Measurements from ENCODE around the gene SSTR5.
"Not testable (repeated sequence)": the region's sequence is repeated elsewhere in the genome, so short reads cannot be mapped to it uniquely, and the experiment has no call there.

The SSTR5 gene

DNA sequence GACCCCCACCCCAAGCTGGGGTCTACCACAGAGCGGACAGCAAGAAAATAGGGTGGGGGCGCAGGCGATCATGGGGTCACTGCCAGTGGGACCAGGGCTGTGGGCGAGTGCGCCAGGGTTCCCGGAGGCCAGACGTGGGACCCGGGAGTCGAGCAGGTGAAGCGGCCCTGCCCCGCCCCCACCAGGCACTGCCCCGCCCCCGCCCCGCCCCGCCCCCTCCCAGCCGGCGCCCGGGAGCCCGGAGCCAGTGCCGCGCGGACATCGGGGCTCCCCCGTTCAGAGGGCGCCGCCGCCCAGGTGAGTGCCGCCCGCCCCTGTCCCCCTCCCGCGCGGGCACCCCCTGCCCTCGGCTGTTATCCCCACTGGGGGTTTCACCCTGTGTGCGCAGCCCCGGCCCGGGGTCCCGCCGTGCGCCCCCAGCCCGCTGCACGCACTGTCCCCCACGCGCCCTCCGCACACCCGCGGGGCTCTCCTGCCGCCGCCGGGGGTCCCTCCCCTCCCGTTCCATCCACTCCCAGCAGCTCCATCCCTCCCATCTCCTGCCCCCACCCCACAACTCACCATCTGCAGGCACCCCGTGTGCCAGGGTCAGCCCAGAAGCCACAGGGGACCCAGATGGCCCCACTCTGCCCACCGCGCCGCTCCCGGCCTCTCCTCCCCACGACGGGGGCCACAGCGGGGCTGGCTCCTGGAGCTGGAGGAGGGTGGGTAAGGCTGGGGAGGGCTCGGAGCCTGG lies at the start of gene SSTR5:
SSTR5 (plus strand) TSS at position 222 of the 736 bp plus-strand sequence. CDS start 6,122 bp downstream, outside the sequence.
- DNase-seq = no peak

DNA sequence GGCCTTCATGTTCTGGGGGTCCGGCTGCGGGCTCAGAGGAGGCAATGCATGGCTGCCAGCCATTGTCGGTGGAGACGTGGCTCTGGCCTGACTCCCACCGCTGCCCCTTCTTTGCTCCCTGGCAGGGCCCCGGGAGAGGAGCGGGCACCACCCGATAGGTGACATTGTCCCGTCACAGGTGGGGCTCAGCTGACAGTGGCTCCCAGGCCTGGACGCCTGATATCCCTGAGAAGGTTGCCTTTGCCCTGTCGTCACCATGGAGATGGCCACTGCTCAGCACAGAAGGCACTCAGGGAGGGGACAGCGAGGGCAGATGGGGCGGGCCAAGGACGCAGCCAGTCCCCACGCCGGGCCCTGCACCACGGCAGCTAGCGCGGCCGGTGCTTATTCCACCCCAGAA lies 48.4 kb upstream of the SSTR5 start:
- DNase-seq = no peak

DNA sequence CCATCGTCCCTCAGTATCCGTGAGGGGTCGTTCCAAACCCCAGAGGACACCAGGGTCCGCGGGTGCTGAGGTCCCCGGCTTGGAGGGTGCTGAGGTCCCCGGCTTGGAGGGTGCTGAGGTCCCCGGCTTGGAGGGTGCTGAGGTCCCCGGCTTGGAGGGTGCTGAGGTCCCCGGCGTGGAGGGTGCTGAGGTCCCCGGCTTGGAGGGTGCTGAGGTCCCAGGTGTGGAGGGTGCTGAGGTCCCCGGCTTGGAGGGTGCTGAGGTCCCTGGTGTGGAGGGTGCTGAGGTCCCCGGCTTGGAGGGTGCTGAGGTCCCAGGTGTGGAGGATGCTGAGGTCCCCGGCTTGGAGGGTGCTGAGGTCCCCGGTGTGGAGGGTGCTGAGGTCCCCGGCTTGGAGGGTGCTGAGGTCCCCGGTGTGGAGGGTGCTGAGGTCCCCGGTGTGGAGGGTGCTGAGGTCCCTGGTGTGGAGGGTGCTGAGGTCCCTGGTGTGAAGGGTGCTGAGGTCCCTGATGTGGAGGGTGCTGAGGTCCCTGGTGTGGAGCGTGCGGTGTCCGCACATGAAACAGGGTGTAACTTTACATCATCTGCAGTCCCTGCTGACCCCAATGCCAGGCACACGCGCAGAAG lies 47.3 kb upstream of the SSTR5 start:
- DNase-seq = not testable (repeated sequence)

DNA sequence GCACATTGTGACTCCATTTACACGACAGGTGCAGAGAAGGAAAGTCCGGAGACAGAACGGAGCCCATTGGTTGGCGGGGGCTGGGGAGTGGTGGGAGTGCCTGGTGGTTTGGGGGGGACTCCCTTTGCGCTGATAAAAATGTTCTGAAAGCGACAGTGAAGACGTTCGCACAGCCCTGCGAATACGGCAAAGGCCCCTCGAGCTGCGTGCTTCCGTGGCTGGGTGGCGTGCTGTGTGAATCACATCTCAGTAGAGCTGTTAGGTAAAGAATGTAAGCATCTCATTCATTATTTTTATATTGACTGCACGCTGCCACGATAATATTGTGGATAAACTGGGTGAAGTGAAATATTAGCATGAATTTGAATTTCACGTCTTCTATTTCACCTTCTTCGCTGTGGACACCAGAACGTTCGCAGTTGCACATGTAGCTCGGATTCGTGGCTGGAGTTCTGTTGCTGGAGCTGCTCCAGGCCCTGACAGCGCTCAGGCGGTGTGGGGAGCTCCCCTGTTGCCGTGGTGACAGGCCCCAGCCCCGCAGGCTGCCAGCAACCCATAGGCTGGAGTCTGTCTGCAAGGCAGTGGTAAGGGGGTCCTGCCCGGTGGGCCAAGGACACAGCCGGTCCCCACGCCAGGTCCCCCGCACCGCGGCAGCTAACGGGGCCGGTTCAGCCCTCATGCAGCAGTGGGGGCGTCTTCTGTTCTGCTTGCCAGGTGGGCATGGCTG lies 46.3 kb upstream of the SSTR5 start:
- DNase-seq = no peak

DNA sequence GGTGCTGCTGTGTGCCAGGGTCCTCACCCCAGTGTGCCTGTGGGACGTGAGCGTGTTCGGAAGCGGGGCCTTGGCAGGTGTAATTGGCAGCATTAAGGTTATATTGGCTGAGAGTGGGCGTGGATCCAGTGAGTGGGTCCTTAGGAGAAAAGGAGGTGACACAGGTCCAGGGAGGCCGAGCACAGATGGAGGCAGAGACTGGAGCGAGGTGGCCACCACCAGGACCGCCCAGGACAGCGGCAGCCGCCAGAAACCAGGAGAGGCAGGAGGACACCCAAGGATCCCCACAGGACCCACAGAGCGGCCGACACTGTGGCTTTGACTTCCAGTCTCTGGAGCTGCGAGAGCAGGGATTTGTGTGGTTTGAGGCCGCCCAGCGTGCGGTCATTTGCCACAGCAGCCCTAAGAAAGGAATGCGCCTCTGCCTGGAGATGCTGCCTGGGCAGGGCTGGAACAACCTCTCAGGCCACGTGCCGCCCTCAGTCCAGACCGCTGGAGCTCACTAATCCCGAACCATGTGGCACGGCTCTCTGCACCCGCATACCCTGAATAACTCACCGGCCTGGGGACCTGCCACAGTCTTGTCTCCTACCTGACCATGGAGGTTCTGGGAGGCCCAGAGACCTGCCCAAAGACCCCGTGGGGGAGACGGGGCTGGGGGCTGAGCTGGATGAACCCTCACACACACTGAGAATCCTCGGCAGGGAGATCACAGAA lies 45.6 kb upstream of the SSTR5 start:
- no peak for DNase-seq

DNA sequence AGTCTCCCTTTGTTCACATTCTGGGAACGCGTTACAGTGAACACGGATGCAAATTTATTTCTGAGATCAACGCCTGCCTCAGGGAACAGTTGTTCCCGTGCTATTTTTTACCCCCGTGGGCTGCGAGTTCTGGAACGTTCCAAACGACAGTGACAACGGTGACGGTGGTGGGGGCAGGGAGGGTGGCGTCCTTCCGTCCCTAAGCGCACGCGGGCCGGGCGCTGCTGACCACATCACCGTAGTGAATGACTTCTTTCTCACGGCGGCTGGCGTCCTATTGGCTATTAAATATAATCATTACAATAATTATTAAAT lies 45.1 kb upstream of the SSTR5 start:
- no peak for DNase-seq

DNA sequence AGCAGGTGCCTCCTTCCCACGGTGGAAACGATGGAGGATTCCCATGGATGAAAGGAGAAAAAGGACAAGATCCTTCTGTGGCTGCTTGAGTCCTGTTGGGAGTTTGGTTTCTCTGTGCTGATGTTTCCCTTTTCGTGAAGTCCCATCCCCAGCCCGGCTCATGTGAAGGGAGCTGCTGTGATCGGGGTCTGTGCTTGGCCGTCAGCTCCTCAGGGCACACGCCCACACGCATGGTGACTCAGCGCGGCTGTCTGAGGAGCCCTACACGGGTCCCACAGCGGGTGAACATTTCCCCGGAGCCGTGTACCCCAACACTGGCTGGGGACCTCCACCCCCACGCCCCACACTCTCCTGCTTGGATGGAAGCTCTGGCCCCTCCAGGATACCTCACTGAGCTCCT lies 44.5 kb upstream of the SSTR5 start:
- DNase-seq = no peak

DNA sequence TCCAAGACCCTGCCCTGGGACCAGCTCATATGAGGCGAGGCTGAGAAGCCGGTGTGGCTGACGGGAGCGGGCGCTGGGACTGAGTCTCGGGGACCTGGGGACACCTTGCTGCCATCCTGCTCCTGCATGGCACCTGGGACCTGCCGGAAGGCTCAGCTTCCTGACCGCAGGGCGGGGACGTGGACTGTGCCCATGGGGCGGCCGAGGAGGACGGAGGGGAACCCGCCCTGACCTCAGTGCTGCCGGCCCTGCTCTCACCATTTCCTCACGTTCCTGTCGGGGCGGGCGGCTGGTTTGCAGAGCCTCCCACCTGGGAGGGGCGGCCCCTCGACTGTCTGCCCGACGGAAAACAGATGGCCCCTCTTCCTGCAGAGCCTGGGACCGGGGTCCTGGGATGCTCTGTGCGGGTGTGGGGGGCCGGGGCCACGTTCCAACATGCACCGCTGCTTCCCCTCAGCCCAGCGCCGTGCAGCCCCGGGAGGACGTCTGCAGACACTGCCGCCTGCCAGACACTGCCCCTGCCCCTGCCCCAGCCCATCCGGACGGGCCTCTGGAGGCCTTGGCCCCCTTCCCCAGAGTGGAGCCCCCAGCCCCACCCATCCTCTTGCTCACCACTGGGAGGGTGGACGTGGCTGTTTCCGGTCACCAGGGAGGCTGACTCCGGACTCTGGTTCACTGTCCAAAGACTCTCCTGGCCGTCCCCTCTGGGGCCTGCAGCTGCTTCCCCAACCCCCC lies 43.9 kb upstream of the SSTR5 start:
- no peak for DNase-seq

DNA sequence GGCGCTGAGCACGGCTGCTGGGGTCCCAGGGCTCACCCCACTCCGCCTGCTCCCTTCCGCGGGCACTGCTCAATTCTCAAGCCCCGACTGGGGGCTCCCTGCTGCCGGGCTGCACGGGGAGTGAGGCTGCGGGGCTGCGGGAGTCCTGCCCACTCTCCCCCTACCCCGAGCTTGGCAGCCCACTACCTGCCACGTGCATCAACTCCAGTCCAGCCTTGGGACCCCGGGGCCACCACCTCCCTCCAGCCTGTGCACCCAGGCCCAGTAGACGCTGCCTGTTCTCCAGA lies 43.3 kb upstream of the SSTR5 start:
- no peak for DNase-seq

DNA sequence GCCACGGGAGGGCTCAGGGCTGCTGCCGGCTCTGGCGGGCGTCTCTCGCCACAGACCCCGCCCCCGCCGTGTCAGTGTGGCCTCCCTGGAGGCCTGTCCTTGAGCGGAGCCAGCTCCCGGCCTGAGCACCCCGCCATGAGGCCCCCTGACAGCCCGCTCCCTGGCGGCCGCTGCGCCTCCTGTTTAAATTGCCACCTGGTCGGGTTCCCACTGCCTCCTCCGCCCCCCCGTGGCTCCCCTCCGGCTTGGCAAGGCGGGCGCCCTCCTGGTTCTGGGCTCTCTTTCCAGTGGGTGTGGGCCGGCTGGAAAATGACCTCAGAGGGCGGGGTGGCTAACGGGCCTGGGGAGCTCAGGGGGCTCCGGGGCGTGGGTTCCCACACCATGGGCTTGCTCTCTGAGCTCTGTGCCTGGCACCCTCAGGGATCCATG lies 42.1 kb upstream of the SSTR5 start:
- no peak for DNase-seq

DNA sequence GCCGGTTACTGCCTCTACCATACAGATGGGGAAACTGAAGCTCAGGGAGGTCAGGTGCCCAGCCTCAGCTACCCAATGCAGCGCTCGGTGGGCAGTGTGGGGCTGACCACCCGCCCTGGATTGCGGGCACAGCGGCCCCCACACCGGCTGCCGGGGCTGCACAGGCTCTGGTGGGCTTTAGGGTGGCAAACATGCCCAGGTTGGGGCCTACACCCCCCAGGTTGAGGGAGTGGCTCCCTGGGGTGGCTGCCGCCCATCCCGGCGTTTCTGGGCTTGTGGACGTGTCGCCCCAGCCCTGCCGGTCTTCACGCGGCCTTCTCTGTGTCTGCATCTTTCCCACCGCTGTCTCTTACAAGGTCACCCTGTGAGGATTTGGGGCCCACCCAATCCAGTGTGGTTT lies 40.9 kb upstream of the SSTR5 start:
- DNase-seq = no peak

DNA sequence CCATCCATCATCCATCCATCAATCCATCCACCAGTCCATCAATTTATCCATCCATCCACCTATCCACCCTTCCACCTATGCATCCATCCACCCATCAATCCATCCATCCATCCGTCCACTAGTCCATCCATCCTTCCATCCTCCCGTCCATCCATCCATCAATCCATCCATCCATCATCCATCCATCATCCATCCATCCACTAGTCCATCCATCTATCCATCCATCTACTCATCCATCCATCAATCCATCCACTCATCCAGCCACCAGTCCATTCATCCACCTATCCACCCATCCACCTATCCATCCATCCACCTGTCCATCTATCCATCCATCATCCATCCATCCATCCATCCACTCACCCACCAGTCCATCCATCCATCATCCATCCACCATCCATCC lies 39.9 kb upstream of the SSTR5 start:
- DNase-seq = no peak

DNA sequence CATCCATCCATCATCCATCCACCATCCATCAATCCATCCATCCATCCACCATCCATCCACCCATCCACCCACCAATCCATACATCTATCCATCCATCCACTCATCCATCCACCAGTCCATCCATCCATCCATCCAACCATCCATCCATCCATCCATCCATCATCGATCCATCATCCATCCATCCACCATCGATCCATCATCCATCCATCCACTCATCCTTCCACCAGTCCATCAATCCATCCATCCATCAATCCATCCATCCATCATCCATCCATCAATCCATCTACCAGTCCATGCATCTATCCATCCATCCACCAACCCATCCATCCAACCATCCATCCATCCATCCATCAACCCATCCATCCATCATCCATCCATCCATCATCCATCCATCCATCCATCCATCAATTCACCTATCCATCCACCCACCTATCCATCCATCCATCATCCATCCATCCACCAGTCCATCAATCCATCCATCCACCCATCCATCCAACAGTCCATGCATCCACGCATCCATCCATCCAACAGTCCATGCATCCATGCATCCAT lies 39.3 kb upstream of the SSTR5 start:
- DNase-seq = no peak

DNA sequence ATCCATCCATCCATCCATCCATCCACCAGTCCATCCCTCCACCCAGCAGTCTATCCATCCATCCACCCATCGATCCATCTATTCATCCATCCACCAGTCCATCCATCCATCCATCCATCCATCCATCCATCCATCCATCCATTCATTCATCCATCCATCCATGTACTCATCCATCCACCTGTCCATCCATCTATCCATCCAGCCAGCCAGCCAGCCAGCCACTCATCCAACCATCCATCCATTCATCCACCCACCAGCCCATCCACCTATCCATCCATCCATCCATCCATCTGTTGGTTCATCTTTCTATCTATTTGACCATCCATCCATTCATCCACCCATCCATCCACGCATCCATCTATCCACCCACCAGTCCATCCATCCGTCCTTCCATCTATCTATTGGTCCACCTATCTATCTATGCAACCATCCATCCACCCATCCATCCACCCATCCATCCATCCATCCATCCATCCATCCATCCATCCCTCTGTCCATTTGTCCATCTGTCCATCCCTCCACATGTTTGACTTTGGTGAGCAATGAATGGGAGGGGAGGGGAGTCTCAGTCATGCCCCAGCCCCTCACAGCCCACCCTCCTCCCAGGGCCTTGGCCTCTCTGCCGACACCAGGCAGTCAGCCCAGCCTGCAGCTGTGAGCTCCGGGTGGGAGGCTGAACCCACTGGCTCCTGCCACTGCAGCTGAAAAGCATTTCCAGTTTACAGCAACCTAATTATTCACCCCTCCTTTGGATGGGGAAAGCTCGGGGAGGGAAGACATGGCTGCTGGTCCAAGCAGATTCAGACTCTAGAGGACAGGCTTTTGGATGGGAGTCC lies 38.1 kb upstream of the SSTR5 start:
- no peak for DNase-seq

DNA sequence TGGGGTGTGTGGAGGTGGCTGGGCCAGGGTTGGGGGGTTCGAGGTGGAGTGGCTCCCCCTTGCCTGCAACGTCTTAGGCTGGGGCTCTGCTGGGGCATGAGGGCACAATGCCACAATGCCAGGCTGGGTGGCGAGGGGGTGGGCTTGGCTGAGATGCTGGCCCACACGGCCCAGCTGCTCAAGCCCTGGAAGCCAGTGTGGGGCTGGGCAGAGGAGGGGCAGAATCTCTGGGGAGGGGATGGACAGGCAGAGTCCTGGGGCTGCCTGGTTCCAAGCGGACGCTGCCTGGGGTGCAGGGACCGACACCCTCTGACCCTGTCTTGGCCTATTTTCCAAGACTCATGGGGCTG lies 37.5 kb upstream of the SSTR5 start:
- no peak for DNase-seq

DNA sequence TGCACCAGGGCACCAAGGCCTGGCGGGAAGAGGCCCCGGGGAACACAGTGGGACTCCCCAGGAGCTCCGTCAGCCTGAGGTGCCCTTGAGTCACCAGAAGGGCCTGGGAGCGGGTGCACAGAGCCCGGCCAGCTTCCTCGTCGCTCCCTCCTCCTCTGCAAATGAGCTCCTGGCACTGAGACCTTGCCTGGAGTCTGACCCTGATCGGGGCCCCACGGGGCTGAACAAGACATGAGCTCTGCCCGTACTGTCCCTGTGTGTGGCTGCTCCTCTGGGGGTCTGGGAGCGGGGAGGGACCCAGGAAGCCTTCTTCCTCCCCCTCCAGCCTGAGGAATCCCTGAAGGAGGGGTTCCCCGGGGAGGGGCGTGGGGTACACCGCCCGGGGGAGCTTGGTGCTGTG lies 36.4 kb upstream of the SSTR5 start:
- DNase-seq = no peak

DNA sequence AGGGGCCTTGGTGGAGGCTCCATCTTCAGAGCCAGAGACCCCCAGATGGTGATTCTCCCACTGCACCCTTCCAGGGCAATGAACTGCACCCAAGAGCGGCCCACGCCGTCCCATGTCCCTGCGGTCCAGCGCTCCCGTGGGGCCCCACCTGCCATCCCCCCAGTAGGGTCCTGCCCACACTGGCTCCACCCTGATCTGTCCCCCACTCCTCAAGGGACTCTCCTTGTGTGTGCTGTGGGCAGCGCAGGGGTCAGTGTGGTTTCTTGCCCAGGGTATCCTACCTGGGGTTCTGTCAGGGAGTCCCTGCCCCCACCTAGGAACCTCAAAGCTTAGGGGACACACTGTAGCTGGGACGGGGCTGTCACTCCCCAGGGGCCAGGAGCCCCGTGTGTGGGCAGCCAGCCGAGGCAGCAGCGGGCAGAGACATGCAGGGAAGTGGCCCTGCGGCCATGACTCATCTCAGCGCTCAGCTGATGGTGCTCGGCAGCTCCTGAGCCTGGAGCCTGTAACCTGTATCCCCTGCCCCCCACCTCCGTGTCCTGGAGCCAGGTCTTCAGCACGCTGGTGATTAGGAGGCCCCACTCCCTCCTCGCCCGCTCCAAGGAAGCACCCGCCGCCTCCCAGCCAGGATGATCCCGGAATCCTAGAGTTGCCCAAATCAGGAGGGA lies 35.7 kb upstream of the SSTR5 start:
- no peak for DNase-seq

DNA sequence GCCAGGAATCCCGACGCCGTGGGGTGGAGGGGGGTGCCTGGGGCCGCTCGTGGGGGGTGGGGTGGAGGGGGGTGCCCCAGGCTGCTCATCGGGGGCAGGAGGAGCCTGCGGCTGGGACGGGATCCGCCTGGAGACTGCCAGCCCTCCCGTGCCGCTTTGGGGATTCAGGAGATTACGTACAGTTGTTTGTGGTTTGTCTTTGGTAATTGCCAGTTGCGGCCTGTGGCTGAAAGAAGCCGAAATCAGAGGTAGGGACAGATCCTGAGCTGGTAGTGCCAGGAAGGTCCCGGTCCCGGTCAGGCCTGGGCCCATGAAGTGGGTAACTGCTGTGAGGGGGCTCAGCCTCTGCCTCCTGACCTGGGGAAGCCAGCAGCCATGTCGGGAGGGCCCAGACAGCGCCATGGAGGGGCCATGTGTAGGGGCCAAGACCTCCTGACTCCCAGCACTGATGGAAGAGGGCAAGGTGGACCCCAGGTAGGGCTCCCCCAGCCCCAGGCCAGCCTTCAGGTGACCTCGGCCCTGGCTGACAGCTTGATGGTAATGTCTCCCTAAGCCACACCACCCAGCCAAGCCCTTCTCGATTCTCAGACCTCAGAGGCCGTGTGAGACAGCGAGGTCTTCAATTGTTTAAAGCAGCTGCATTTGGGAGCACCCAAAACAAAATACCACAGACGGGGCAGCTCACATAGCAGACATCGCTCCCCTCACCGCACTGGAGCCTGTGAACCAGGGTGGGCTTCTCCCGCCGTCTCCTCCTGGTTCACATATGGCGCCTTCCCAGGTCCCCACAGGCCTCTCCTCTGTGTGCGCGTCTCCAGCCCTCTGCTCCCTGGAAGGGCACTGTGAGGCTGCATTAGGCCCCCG lies 34.9 kb upstream of the SSTR5 start:
- DNase-seq = no peak

DNA sequence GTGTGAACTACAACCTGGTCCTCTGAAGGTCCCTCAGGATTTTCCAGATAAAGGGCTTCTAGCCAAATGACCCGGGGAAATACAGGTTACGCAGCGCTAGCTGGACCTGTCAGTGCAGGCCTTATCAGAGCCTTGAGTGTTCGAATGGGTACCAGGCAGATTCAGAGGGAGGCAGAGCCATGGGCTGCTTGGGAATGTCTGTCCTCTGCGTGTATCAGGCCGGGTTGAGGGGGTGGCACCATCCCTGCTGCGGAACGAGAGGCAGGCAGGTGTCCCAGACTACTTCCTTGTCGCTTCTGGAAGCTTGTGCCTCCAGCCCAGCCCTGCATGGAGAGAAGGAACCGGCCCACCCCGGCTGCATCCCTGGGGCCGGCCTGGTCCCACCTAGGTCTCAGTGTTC lies 33.6 kb upstream of the SSTR5 start:
- DNase-seq = no peak

DNA sequence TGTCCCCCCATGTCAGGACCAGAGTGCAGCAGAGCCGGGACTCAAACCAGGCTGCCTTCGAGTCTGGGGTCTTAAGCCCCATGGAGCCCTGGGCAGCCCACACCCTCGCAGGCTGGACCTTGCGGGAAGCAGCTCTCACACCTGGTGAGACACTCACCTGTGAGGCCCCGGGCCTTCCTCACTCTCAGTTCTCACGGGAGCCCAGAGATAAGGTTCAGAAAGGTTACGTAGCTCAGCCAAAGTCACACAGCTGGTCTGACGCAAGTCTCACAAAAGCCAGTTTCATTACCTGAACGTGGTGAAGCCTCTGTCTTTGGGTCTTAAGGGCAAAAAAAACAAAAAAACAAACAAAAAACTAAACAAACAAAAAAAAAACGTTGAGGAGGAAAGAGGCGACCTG lies 32.8 kb upstream of the SSTR5 start:
- DNase-seq = no peak
